NCI-H774 (cell line): Measurements from ENCODE around the gene HSPB9.

Experiments used
- DNase-seq: peaks from one replicate; lab custom pipeline; 2025; lab: John Stamatoyannopoulos, UW

HSPB9 gene

GRCh38 chr17:42101513-42102292 lies 20.9 kb upstream of the HSPB9 start:
- peak; percentile 54 for DNase-seq

DNA sequence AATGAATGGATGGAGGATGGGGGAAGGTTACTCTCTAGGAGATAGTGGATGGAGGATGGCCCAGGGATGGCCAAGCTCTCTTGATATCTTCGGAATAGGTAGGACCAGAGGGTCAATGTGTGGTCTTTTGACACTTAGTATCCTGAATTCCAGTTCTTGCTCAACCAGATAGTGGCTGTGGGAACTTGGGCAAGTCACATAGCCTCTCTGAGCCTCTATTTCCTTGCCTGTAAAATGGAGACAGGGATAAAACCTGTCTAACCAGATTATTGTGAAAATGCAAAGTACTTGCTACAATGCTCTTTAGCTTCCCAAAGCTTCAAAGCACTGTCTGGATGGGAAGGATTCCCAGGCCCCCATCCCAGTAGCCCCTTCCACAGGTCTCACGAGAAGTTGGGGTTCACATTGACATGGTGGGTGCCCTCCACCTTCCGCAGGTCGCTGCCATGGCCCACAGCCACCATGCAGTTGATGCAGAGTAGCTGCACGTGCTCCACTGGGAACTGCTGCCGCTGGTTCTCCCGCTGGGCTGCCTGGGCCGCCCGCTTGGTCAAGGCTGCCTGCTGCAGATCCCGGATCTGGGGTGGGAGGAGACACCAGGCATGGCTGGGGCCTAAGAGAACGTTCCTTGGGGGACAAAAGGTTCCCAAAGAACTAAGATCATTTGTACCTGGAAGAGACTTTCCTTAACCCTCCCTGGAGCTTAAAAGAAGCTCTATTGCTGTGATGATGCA lies 19.2 kb upstream of the HSPB9 start:
- no peak for DNase-seq

DNA sequence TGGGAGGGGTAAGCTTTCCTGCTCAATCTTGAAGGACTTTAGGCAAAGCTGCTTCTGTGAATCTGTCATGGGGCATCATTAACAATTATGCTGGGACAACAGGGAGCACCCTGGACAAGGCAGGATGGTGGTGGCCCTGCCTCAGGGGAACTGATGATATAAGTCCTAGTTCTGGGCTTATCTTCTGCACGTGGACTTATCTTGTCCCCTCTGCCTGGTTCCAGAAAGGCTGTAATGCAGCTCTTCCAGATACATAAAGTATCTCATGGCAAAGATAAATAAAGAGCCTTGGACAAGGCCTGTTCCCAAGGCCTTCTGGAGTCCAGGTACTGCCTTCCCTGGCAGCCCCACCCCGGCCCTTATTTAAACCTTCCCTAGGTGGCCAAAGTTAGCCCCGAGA lies 18.3 kb upstream of the HSPB9 start:
- DNase-seq = no peak

GRCh38 chr17:42106009-42106408 lies 16.6 kb upstream of the HSPB9 start:
- no peak for DNase-seq

DNA sequence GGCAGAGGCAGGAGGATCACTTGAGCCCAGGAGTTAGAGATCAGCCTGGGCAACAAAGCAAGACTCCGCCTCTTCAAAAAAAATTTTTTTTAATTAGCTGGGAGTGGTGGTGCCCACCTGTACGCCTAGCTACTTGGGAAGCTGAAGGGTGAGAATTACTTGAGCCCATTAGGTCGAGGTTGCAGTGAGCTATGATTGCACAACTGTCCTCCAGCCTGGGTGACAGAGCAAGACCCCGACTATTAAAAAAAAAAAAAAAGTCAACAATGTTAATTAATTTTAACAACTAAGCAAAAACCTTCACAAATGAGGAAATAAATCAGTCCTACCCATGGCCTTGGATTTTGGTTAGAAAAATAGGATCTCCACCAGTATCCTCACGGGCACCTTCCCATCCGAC lies 15.5 kb upstream of the HSPB9 start:
- no peak for DNase-seq

DNA sequence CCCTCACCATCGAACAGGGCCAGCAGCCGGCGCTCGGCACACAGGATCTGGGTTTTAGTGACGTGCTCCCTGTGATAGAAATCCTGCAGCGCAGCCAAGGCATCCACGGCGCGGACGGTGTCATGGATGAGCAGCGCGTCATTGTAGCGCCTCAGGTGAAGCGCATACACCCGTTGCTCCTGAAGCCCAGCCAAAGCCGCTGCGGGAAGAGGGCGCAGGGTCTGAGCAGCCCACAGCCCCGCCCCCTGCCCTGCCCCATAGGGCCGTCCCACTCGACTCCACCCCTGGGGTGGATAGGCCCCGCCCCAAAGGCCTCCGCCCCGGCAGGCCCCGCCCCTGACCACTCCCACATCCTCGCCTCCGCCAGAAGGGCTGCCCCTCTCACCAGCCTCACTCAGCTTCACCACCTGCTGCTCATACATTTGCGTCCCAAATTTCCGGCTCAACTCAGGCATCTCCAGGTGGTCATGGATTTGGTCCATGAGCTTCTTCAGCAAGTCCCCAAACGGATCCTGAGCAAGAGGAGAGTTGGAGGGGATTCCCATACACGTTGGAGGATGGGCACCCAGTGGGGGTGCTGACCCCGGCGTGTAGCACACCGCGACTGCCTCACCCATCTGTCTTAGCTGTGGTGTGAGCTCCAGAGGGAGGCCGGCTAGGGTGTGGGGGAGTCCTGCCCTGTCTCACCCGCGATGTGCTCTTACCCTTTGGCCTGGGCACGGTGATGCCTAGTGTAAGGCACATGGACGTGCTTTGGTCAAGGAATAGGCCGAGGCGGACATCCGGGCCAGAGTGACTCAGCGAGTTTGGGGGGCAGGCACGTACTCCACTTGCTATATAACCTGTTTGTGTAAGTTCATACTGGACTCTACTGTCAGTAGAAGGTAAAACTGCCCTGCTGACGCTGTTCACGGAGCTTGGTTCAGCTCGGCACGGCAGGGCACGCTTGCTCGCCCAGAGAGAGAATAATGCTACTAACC lies 14.7 kb upstream of the HSPB9 start:
- DNase-seq = peak; percentile 96

GRCh38 chr17:42109086-42109485 lies 13.5 kb upstream of the HSPB9 start:
- DNase-seq = no peak

DNA sequence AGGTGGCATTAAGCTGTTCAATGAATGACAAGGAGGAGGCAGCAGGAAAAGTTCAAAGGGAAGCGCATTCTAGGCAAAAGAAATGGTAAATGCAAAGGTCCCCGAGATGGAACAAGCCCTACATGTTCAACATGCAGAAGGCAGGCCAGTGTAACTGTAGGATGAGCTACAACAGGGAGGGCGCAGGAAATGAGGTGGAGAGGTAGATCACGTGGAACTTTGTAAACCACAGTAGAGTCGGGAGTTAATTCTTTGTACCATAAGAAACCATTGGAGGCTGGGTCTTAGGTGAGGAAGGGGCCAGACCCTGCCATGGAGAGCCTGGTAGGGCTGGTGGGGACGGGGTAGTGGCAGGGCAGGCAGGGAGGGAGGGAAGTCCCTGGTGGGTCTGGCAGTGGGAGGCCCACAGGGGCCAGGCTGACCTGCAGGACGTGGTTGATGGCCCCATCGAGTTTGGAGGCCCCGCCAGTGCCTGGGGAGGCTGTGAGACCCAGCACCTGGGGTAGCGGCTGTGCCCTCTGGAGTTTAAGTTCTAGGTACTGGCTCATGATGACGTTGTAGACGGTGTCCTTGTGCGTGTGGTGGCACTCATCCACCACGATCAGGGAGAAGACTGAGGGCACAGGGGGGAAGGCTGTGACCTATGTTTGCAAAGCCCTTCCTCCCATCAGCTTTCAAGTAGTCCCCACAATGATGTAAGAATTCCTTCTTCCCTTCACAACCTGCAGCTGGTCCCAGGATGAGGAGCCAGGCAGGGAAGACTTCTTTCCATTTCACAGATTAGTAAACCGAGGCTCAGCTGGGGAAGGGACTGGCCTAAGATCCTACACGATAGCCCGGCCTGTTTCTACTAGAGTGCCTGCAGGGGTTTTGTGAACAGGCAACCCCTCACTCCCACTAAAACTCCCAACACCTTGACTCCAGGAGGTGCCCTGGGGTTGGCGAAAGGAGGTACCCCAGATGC lies 12.0 kb upstream of the HSPB9 start:
- no peak for DNase-seq

- DNase-seq = no peak
Measured at GRCh38 chr17:42111265-42111636, 11.4 kb upstream of the HSPB9 start.

- DNase-seq = no peak
Measured at GRCh38 chr17:42111871-42112551, 10.6 kb upstream of the HSPB9 start.

GRCh38 chr17:42112552-42113176 lies 9.9 kb upstream of the HSPB9 start, which contains the start of gene DHX58:
Gene DHX58 (minus strand): TSS chr17:42112714. CDS start chr17:42111892, 822 bp downstream.
- DNase-seq = peak; percentile 70

DNA sequence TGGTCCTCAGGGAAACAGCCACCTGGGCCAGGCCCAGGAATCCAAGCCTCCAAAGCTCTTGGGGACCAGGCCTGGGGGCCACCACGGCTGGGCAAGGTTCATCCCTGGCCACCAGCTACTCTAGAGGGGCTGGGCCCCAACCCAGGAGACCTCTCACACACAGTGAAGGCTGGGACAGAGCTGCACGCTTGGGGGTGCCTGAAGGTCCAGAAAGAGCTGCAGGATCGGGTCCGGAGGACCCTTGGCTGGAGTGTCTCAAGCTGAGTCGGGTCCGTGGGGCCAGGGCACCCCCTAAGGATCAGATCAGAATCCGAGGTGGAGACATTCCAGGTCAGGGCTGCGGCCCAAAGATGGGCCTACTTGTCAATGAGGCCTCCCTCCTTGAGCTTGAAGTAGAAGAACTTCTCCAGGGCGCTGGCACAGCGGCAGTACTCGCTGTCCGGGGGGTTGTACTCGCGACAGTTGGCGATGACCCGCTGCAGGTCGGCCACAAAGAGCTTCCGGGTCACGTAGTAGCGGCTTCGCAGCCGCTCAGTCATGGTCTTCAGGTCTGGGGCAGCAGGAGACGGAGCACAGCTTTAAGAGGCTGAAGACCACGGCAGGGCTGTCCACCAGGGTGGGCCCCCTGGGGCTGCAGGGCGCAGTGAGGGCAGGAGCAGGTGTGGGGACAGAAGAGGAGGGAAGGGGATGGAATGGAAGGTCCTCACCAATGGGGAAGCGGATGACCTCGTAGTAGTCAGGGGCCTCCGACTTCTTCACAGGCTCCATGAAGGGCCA lies 9.1 kb upstream of the HSPB9 start:
- DNase-seq = no peak

DNA sequence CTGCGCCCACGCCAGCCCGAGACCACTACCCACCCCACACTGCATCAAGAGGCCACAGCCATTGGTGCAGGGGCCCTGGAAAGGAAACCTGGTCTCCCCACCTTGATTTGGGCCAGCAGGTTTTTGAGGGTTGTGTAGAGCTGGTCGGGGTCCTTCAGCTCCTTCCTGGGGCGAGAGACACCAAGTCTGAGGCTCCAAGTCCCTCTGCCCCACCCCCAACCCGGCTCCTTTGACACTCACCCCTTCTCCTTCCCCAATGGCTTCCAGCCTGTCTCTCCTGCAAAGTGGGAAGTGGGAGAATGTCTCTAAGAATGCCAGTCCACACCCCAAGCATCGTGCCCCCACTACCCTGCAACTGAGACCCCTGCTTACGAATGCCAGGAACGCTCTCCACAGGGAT lies 8.5 kb upstream of the HSPB9 start:
- DNase-seq = no peak

- peak; percentile 81 for DNase-seq
Measured at GRCh38 chr17:42116705-42117396, 5.8 kb upstream of the HSPB9 start.

DNA sequence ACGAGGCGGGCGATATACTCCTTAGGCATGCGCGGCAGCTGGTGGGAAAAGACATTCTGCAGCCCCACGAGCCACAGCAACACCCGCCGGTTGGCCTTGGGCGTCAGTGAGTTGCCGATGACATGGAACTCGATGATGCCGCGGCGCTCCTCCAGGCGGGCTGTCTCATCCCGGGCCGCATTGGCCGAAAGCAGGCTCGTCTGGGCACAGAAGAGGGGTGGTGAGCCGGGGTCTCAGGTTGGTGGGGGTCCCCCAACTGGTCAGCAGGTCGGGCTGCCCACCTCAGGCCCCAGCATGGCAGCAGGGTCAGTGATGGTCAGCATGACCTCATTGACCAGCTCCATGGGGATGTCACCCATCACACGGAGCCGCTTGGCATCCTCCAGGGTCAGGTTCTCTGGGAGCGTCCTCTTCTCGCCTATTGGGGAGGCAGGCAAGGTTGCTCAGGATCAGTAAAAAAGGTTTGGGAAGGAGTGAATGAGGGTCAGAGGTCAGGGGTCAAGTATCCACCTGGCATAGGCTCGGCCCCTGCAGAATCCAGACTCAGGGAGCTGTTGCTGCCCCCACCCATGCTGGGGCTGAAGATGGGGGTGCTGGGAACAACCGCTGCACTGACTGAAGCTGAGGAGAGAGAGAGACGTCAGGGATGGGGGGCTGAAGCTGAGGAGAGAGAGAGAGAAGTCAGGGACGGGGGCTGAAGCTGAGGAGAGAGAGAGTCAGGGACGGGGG lies 5.0 kb upstream of the HSPB9 start:
- no peak for DNase-seq

DNA sequence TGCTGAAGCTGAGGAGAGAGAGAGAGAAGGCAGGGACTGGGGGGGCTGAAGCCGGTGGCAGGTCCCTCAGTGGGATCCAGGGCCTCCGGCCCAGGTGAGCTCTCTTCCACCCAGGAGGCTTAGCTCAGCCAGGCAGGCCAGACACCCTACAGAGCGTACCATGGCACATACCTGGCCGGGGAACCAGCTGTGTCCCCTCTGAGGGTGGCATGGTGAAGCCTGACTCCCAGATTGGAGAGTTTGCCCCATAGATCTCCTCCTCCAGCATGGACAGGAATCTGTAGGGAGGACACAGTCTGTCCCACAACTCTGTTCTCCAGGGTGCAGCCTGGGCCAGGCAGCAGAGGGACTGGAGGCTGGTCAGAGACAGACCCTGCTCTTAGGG lies 4.5 kb upstream of the HSPB9 start:
- DNase-seq = no peak

DNA sequence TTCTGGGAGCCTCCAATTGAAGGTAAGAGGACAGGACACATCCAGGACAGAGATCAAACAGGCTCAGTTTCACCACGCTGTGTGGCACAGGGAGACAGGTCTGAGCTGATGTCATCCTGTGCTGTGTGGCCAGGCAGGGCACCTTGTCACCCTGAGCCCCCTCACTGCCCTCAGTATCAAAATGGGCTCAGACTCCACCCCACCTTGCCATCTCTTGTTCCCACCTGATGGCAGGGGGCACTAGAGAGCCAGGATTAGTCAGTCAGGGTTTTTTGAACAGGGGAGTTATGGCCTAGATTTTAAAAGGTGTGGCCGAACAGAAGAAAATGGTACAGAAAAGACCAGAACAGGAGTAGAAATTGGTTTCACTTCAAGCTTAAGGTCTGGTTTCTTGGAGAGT lies 4.1 kb upstream of the HSPB9 start:
- no peak for DNase-seq

GRCh38 chr17:42119301-42119700 lies 3.3 kb upstream of the HSPB9 start:
- no peak for DNase-seq
